ENCODE measurements around the gene SLC27A6.
"Not testable (repeated sequence)": the region's sequence is repeated elsewhere in the genome, so short reads cannot be mapped to it uniquely, and the experiment has no call there.

Gene SLC27A6

DNA sequence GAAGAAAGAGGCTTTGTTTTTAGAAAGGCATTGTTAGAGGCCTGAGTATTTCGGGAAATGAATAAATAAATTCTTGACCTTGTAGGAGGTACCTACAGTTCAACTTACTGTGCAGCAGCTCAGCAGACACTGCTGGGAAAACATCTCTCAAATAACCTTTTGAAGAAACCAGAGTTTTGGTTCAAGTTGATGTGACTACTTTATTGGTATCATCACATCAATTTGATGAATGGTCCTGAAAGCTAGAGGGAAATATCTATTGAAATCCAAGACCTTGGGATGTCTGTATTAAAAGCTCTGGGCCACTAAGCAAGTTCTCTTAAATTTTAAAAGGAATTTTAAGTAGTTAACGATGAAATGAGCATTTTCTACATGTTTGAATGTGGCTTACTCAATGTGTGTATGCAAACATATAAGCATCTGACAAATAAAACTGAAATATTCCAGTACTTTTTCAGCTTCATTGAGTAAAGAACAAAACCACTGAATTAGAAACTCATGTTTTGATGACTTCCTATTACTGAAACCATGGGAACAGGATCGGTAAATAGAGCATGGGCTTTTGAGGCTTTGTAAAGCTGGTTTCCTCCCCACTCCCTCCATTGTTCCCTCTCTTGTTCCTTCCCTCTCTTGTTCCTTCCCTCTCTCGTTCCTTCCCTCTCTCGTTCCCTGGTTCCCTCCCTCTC lies 36.7 kb downstream of the SLC27A6 start:
- DNase-seq: no peak

DNA sequence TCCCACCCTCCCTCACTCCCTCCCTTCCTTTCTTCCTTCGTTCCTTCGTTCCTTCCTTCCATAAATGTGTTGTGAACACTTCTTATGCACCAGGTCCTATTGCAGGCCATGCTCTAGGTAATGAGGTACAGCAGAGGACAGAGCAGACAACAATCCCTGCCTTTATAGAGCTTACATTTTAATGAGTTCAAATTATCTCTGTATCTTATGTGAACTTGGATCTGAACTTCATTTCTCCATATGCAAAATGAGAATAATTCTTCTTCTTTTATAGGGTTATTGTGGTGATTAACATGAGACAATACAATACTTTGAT lies 37.2 kb downstream of the SLC27A6 start:
- no peak for DNase-seq

DNA sequence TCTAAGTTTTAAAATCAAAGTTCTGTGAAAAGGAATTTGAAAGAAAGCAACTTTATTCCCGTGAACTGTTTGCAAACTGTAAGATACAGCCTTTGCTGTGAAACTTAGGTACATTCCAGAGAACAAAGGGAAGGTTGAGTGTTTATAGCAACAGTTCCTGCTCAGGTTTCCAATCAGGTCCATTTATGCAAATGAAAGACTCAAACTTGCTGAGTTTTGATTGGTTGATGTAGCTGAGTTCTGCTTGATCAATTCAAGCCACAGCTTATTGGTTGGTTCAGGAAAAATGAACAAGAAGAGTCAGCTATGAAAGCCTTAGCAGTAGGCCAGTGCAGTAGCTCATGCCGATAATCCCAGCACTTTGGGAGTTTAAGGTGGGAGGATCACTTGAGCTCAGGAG lies 37.9 kb downstream of the SLC27A6 start:
- DNase-seq: no peak

DNA sequence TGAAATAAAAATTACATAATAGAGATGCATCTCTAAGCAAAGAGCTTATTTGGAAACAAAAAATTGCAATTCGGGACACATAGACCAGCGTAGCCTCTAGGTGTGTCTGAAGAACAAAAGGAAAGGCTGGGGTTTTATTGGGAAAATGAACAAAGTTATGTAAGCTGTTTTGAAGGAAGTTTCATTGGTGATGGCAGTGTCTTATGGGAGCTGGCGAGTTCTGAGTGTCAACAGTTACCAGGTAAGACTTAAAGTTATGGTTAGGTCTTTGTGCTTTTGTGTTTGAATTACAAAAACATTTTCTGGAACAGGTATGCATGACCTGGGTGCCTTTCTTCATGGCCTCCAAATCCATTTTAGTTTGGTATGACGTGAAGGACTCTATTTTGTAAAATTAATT lies 48.9 kb downstream of the SLC27A6 start:
- no peak for DNase-seq

DNA sequence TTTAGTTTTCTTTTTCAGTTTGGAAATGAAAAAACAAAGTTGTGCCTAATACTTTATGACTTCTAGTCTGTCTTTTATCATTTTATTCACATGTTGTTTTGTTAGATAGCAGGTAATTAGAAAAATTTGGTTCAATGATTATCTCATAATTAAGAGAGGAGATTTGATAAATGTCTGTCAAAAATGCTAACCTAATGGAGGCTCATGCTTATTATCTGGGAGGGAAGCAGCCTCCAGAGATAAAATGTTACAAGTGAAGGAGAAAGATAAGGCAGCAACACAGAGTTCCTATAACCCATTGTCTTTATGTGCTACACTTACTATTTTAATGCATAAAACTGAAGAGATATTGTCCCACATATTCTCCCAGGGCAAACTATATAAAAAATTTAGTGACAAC lies 53.5 kb downstream of the SLC27A6 start:
- no peak for DNase-seq

DNA sequence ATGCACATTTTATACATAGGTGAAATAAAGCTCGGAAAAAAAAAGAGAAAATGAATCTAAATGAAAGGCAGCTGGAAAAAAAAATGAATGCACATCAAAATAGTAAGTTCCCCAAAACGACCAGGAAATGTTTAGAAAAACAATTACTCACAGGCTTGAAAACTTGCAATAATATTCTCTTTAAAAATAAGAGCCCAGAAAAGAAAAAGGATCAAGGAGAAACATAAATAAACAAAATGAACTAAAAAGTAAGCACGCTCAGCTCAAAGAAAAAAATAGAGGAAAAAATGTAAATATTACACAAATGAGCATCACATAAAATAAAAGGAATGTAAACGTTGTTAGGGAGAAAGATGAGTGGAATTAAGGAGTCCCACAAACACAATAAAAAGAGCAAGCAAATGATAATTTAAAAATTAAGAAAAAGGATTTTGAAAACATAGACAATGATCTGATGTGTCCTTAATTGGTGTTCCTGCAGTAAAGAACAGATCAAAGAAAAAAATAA lies 54.2 kb downstream of the SLC27A6 start:
- no peak for DNase-seq

DNA sequence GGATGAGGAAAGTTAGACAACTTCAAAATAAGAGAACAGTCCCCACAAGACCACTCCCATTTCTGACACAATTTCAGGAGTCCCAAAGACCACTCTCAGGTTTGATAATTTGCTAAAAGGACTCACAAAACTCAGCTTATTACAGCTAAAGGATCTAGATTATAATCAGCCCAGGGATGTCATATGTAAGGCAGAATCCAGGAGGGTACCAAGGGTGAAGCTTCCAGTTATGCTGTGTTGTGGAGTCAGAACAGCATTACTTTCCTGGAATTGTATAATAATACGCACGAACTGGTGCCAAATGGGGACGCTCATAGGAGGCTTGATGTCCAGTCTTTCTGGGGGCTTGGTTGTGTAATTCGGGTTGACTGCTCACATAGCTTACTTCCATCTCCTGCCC lies 55.4 kb downstream of the SLC27A6 start:
- no peak for DNase-seq

DNA sequence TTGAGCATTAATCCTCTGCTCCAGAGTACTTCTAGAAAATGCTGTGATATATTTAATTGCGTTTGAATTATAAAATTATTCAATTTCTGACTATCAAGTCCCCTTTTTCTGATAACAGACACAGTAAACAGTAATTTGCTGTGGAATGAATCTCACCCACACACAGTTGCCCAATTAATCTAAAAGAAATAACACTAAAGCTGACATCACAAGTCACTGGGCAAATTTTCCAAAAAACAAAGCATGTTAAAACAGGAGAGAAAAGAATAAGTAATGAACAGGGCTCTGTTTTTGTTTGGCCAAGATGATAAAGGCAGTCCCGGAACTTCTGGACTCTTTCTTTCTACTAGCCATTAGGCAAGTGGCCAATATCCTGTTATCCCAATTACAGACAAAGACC lies 56.5 kb downstream of the SLC27A6 start:
- DNase-seq: no peak

DNA sequence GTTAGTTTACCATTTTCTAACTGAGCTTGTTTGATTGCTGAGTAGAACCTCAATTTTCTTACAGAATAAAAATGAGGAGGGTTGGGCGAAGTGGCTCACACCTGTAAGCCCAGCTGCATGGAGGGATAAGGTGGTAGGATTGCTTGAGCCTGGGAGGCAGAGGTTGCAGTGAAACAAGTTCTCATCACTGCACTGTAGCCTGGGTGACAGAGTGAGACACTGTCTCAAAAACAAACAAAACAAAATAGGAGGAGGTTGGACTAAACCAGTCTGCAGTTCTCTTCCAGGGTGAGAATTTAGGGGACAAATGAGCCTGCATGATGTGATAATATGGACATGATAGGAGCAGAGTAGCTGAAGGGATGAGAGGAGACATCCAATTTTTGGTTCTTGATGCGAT lies 57.3 kb downstream of the SLC27A6 start:
- no peak for DNase-seq

DNA sequence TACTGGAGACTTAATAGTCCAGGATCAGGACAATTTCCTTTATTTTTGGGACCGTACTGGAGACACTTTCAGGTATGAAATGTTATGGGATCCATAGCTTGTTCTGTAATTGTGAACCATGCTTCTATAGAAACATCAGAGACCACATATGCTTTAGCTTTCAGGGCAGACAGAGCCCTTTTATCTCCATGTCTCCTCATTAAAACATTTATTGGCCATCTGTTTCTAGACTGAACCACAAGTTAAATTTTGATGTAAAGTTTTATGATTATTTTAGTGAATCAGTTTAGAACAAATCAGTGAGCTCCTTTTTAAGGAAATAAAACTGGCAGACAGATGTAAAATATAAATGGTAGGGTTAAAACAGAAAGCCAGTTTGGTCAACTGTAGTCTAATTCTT lies 62.0 kb downstream of the SLC27A6 start:
- no peak for DNase-seq

DNA sequence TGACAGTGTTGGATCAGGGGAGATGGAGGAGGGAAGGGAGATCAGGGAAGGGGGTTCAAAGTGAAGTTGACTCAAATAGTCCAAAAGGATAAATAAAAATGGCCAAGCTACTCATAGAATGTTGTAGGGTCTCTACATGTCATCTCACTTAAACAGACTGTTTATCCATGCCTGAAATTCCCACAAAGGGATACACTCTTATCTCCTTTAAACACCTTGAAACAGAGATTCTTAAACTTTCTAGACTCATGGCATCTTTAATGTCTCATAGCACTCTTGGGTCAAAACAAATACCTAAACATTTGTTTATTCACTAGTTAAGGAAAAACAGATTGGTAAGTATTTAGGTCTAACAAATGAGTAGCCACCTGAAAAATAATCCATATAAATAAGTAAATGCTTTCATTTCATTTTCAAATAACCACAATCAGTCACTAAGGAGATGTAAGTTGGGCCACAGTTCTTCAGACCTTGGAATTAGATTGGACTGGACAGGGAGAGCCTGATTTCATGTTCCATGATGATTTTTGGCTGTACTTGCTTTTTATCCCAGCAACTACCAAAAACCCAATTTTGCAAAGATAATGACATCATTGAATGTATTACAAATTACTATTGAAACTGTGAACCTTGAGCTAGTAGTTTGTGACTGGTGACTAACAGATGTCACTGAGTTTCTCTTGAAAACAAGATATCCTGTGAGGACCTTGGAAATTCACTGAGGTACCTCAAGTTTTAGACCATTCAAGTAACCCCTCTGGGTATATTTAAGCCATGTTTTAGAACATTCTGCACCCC lies 66.8 kb downstream of the SLC27A6 start:
- no peak for DNase-seq

DNA sequence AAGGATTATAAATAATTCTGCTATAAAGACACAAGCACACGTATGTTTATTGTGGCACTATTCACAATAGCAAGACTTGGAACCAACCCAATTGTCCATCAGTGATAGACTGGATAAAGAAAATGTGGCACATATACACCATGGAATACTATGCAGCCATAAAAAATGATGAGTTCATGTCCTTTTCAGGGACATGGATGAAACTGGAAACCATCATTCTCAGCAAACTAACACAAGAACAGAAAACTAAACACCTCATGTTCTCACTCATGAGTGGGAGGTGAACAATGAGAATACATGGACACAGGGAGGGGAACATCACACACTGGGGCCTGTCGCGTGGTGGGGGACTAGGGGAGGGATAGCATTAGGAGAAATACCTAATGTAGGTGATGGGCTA lies 71.0 kb downstream of the SLC27A6 start:
- DNase-seq: not testable (repeated sequence)

DNA sequence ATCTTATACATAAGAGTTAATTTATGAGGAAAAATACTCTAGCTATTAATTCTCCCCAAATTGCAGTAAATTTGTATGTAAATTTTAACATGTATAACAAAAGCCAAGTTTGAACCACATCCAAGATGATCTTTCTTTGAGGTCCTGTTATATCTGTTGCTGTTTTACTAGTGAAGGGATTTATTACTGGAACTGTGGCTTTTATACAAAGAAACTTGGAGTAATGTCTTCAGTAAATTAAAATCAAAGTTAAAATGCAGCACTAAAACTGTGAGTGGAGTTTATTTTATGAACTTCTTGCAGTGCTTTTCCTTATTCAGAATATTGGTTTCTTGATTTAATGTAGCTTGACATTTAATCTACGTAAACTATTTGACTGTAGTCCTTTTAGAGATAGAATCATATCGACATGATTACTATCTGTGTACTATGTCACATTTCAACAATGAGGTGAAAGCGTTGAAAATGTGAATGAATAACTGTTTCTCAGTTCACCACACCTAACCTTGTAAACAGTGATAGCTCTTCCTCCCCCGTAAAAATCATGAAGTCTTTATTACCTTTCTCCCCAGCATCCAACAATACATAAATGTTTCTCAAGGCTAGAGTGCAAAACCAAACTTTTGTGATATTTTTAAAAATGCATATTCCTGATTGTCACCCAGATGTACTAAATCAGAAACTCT lies 76.1 kb downstream of the SLC27A6 start:
- no peak for DNase-seq

DNA sequence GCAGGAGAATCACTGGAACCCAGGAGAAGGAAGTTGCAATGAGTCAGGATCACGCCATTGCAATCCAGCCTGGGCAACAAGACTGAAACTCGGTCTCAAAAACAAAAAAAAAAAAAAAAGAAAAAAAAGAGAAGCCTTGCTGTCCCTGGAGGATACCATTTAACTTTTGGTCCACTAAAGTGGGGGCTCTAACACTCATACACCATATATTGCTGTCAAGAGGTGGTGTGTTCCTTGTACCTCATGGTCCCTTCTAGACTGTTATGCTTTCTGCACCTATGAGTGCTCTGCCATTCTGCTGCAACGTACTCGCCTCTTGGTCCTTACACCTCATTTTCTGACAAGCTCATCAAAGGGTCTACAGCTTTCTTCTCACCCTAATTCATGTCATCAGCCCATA lies 77.0 kb downstream of the SLC27A6 start:
- DNase-seq: no peak

DNA sequence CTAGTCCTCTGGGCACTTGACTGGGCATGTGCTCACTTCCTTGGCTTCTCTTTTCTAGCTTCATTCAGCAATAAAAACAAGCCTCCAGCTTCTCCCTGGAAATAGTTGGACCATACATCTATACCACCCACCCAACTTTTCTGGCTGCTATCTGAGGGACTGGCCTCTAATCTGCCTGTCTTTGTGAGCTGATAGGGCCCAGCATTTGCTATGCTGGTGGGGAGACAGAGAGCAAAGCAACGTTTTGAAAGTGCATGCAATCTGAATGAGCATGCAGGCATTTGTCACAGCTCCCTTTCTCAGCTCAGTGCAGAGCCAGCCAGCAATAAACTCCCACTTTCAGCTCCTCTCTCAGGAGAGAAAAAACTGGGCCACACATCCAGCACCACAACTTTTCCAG lies 78.6 kb downstream of the SLC27A6 start:
- no peak for DNase-seq

DNA sequence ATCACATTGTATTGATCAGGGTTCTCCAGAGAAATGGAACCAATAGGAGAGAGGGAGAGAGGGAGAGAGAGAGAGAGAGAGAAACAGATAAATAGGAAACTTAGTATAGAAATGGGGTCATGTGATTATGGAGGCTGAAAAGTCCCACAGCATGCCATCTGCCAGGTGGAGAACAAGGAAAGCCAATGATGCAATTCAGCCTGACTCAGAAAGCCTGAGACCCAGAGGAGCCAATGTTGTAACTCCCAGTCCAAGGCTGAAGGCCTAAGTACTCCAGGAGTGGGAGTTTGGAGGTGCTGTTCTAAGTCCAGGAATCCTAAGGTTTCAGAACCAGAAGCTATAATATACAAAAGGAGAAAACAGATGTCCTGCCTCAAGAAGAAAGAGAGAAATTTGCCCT lies 80.9 kb downstream of the SLC27A6 start:
- no peak for DNase-seq

DNA sequence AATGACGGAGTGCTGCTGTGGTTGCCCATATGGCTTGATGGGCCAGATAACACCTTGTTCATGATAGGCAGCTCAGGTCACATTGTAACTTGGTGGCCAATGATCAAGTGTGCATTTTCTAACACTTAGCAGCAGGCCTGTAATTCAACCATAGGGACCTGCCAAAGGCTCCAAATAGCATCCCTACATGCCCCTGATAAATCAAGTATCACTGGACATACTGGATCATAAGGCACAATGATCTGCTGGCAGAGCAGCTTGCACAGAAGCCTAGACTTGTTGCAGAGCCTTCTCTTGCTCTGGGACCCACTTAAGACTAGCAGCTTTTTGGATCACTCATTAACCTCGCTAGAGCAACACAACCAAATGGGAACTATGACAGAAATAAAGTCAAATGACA lies 83.2 kb downstream of the SLC27A6 start:
- DNase-seq: no peak

DNA sequence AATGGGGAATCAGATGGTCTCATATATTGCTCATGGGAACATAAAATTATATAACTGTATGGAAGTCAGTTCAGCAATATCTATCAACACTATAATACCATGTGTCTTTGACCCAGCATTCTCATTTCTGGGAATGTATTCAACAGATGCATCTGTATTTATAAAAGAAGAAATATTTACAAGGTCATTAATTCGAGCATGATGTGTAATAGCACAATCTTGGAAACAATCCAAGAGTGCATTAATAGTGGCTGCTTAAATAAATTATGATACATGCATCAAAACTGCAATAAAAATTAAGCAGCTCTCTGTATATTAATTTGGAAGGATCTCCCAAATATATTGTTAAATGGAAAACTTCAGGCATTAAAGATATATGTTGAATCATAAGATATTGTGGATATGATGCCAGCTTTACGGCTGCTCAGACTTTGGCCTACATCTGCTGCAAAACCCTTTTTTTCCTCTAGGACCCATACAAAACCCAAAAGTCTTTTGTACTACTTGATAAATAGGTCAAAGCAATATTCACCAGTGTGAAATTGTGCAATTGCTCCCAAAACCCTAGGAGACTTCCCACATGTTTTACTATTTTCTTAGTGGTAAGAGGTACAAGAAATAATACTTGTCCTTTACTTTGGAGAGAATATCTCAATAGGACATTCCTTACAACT lies 84.0 kb downstream of the SLC27A6 start:
- no peak for DNase-seq

DNA sequence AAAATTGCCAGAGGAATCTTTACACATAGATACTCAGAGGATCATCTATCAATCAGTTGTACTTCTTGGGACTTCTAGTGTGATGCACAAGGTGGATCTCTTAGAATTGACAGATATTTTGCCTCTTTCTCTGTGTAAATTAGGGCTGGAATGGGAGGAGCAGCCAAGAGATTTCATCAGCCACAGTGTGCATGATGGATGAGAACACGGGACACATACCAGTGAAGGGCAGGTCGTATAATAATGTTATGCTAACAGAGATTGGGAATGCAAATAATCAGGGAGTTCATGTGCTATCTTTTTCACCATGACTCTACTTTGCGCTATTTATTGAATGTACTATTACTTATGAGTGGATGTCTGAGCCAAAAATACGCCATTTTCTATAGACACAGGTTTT lies 86.0 kb downstream of the SLC27A6 start:
- DNase-seq: no peak

DNA sequence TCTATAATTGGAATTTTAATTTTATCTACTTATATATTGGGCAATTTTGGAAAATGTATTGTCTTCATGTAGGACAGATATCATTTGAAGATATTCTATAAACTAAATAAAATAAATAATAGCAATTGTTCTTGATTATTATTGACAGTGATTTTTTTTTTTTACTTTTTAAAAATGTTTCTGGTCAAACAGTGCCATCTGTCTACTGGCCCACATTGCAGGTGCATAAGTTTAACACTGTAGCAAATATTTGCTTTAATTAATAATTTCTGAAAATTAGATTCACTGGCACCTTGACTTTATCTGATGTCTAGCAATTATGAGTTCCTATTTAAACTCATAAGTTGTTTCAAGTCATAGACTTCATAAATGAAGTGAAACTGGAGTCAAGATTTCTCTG lies 88.2 kb downstream of the SLC27A6 start:
- no peak for DNase-seq

DNA sequence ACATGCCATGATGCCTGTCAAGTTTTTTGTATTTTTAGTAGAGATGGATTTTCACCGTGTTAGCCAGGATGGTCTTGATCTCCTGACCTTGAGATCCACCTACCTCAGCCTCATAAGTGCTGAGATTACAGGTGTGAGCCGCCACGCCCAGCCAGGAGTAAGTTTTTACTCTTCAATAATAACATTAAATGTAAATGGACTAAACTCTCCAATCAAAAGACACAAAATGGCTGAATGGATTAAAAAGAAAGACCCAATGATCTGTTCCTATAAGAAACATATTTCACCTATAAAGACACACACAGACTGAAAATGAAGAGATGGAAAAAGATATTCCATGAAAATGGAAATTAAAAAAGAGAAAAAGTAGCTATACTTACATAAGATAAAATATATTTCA lies 92.0 kb downstream of the SLC27A6 start:
- DNase-seq: no peak

DNA sequence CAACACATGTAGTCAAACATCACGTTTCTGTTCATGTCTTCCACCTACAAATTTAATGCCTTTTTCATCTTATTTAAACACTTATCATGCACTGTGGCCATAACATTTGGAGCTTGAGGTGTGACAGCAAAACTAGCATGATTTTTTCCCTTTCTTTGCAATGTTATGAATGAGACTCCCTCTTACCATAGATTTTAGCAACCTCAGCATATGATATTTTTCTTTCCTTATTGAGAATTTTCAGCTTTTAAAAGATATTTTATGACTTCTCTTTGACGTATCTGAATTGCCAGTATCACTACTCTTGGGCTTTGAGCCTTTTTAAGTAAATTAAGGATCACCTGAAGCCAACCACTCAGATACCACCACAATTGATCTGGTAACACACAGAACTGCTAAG lies 96.6 kb downstream of the SLC27A6 start:
- DNase-seq: no peak

DNA sequence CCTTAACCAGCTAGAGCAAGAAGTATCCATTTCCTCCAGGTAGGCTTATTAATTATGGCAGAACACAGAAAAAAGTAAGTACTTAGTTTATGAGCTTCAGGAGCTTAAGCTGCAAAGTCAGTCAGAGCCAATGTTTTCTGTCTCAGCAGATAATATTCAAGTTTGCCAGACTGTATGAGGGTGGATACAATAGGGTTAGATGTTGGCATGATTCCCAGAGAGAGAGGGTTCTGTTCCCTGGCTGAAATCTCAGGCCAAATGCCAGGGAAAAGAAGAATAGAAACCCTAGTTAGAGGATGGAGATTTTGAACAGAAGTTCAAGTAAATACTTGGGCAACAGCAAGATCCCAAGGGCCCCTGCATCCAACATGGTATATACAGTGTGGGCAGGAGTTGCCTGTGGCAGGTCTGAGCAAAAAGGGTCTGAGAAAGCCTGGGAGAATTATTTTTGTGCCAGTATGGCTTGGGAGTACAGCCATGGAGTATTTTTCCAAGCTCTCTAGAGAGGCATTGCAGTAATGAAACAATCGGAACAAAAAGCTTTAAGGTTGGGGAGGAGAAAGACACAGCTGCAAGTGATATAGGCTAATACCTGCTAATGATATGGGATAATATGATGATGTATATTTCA lies 98.3 kb downstream of the SLC27A6 start:
- DNase-seq: peak; percentile 40

Measured in NCI-H1105 (cell line).